GM23248 (cell line): ENCODE results near the gene NMT1. TPM values are rescaled to one million over a fixed set of nuclear protein-coding genes. Genes with fewer than 3 reads are reported as not detected.

Source experiments
- DNase-seq: peaks from one replicate; pipeline ENCODE4 v3.0.0-alpha.2; 2015
- H2AFZ ChIP-seq: fragments of 200-600 bp; sonication (generic); 2 replicates; pipeline ENCODE4 v1.6.1; 2016; ENCODE audit warnings: antibody characterized with exemption
- H3F3A ChIP-seq: fragments of 200-600 bp; sonication (generic); 2 replicates; pipeline ENCODE4 v1.6.1; 2016; ENCODE audit warnings: mild to moderate bottlenecking, antibody characterized with exemption, mixed run types; ENCODE audit not compliant: insufficient read depth
- H3K27ac ChIP-seq: fragments of 200-600 bp; sonication (generic); 2 replicates; pipeline ENCODE4 v1.5.1; 2016; ENCODE audit warnings: mild to moderate bottlenecking
- H3K27me3 ChIP-seq: fragments of 200-600 bp; sonication (generic); replicated peaks from 2 replicates; pipeline ENCODE4 v1.6.1; 2016; ENCODE audit warnings: mild to moderate bottlenecking; ENCODE audit not compliant: insufficient read depth
- H3K36me3 ChIP-seq: fragments of 200-600 bp; sonication (generic); 2 replicates; pipeline ENCODE4 v1.6.1; 2016; ENCODE audit warnings: low read depth, mild to moderate bottlenecking
- H3K4me1 ChIP-seq: fragments of 200-600 bp; sonication (generic); 2 replicates; pipeline ENCODE4 v1.6.1; 2016; ENCODE audit warnings: mild to moderate bottlenecking; ENCODE audit not compliant: insufficient read depth
- H3K4me2 ChIP-seq: fragments of 200-600 bp; sonication (generic); one replicate; pipeline ENCODE4 v1.6.1; 2016; ENCODE audit warnings: mild to moderate bottlenecking; ENCODE audit not compliant: unreplicated experiment
- H3K4me3 ChIP-seq: fragments of 200-600 bp; sonication (generic); 2 replicates; pipeline ENCODE4 v1.5.1; 2016; ENCODE audit warnings: mild to moderate bottlenecking
- H3K79me2 ChIP-seq: fragments of 200-600 bp; sonication (generic); 2 replicates; pipeline ENCODE4 v1.6.1; 2016; ENCODE audit warnings: mild to moderate bottlenecking; ENCODE audit not compliant: insufficient read depth
- H3K9ac ChIP-seq: fragments of 200-600 bp; sonication (generic); 2 replicates; pipeline ENCODE4 v1.6.1; 2016; ENCODE audit warnings: mild to moderate bottlenecking
- H3K9me2 ChIP-seq: fragments of 200-600 bp; sonication (generic); 2 replicates; pipeline ENCODE4 v1.6.1; 2016; ENCODE audit warnings: mixed run types, mild to moderate bottlenecking, moderate library complexity; ENCODE audit not compliant: insufficient read depth
- H3K9me3 ChIP-seq: fragments of 200-600 bp; sonication (generic); one replicate; pipeline ENCODE4 v1.6.1; 2017; ENCODE audit warnings: low read depth
- H4K20me1 ChIP-seq: fragments of 200-600 bp; sonication (generic); 2 replicates; pipeline ENCODE4 v1.6.0; 2016; ENCODE audit not compliant: insufficient read depth
- EZH2 ChIP-seq: fragments of 200-600 bp; sonication (generic); IDR thresholded peaks from 2 replicates; pipeline ENCODE4 v1.6.1; 2018; ENCODE audit warnings: antibody characterized with exemption, mild to moderate bottlenecking; ENCODE audit not compliant: insufficient read depth, poor library complexity, severe bottlenecking
- EZH2phosphoT487 ChIP-seq: fragments of 200-600 bp; sonication (generic); IDR thresholded peaks from 2 replicates; pipeline ENCODE4 v1.6.1; 2018; ENCODE audit warnings: antibody characterized with exemption, moderate library complexity, mild to moderate bottlenecking, low read depth; ENCODE audit not compliant: insufficient read depth
- WGBS, 2 experiments: methylation state at CpG; one replicate each; pipeline ENCODE4 v1.1.6; 2015 to 2017; ENCODE audit warnings: low lambda C conversion rate in 2 of 2, low coverage in 1 of 2; ENCODE audit errors: missing lambda C conversion rate in 2 of 2; 5-methylcytosine and 5-hydroxymethylcytosine counted together
- in situ Hi-C: fragments of 300-500 bp; cut with MboI; formaldehyde crosslinking; loops from 2 replicates; pipeline ENCODE4 v1.15.0; 2020
- polyA plus RNA-seq: library from polyadenylated mRNA; unstranded; fragments of >200 nt; fragmentation: Nextera tagmentation; extraction: Ambion mirVana; gene quantifications from 2 replicates; pipeline ENCODE4 v1.2.1, GENCODE V29; 2016
- total RNA-seq: library from RNA; depleted of rRNA; stranded (reverse); fragments of >200 nt; shearing (Covaris generic); gene quantifications from 2 replicates; pipeline ENCODE4 v1.2.3, GENCODE V29; 2014

The NMT1 gene
- total and polyA plus RNA-seq, 2 experiments from 2014 or later: 61.8 to 95.7 TPM

- 9 to 18% methylated on average over 17 to 29 of the region's 29 CpGs for WGBS, 2 experiments
- no peaks in the 10 kb centered on the region for H3K36me3 ChIP-seq
- in situ Hi-C loops: no loop called here
These were observed 85.9 kb downstream of the NMT1 start for GRCh38 chr17:45146890-45147580.

GRCh38 chr17:45147581-45148182, 86.6 kb downstream of the NMT1 start:
- H3K9ac ChIP-seq: peak overlapping the region; percentile 94
- no peaks in the 10 kb centered on the region for H3K36me3 ChIP-seq
- H3K4me1 ChIP-seq: peaks cover 22% of the 10 kb centered on the region; the same call in 1 of the 2 replicates
- DNase-seq: peak; percentile 94
- WGBS, 2 experiments: 1 to 3% methylated on average over 35 to 38 of the region's 38 CpGs
- peaks cover 41% of the 10 kb centered on the region for H3K79me2 ChIP-seq
- in situ Hi-C loops: no loop called here
- no peaks in the 10 kb centered on the region for H4K20me1 ChIP-seq
- H2AFZ ChIP-seq: peak overlapping the region; percentile 70
- H3K27ac ChIP-seq: peak overlapping the region; percentile 97
- no peaks in the 10 kb centered on the region for H3K9me3 ChIP-seq
- H3K4me2 ChIP-seq: peak overlapping the region; percentile 71
- peaks cover 31% of the 10 kb centered on the region for H3F3A ChIP-seq
- no peaks in the 10 kb centered on the region for H3K27me3 ChIP-seq
- no peaks in the 10 kb centered on the region for H3K9me2 ChIP-seq
- TF ChIP-seq EZH2 (no peak), EZH2phosphoT487 (no peak)
- peak overlapping the region; percentile 80 for H3K4me3 ChIP-seq

More at GRCh38 chr17:45146890-45147580, 85.9 kb downstream of the NMT1 start:
- H3K27ac ChIP-seq: peak overlapping the region; percentile 97
- no peaks in the 10 kb centered on the region for H3K27me3 ChIP-seq
- no peaks in the 10 kb centered on the region for H3K9me3 ChIP-seq
- DNase-seq: peak; percentile 82
- no peaks in the 10 kb centered on the region for H4K20me1 ChIP-seq
- no peaks in the 10 kb centered on the region for H3K9me2 ChIP-seq
- peak overlapping the region; percentile 70 for H2AFZ ChIP-seq
- peak overlapping the region; percentile 80 for H3K4me3 ChIP-seq
- peaks cover 34% of the 10 kb centered on the region for H3K79me2 ChIP-seq
- peak overlapping the region; percentile 71 for H3K4me2 ChIP-seq
- H3K4me1 ChIP-seq: peaks cover 22% of the 10 kb centered on the region; the same call in 1 of the 2 replicates
- TF ChIP-seq EZH2 (no peak), EZH2phosphoT487 (no peak)
- peaks cover 27% of the 10 kb centered on the region for H3F3A ChIP-seq
- peak overlapping the region; percentile 94 for H3K9ac ChIP-seq

GRCh38 chr17:45148183-45149036, 87.3 kb downstream of the NMT1 start, which contains the start of gene HEXIM1:
HEXIM1 (plus strand) TSS chr17:45148475; CDS start chr17:45149191, 716 bp downstream.
- Histone ChIP-seq H3K9ac (peak within 1 kb of the TSS; percentile 94), H3K9me2 (no peaks in the 10 kb centered on the region), H2AFZ (peak within 1 kb of the TSS; percentile 70), H3K9me3 (no peaks in the 10 kb centered on the region), H4K20me1 (no peaks in the 10 kb centered on the region), H3F3A (peaks cover 33% of the 10 kb centered on the region), H3K4me2 (peak within 1 kb of the TSS; percentile 99), H3K4me3 (peak within 1 kb of the TSS; percentile 94), H3K79me2 (peaks cover 48% of the 10 kb centered on the region), H3K4me1 (peaks cover 20% of the 10 kb centered on the region; the same call in 1 of the 2 replicates), H3K27me3 (no peaks in the 10 kb centered on the region), H3K36me3 (no peaks in the 10 kb centered on the region), H3K27ac (peak within 1 kb of the TSS; percentile 97)
- WGBS, 2 experiments: 1% methylated on average over 56 to 58 of the region's 58 CpGs
- no peak for TF ChIP-seq EZH2phosphoT487
- TF ChIP-seq EZH2: no peak
- peak; percentile 100 for DNase-seq
- in situ Hi-C loops: no loop called here
